H1 (cell line): ENCODE results near the gene SLN. TPM values are rescaled to one million over a fixed set of nuclear protein-coding genes. Genes with fewer than 3 reads are reported as not detected.

Experiments
- GTF2F1 ChIP-seq: IDR thresholded peaks from 2 replicates; pipeline ENCODE4 v1.6.1; 2012; ENCODE audit warnings: low read depth, low read length, improper control_type of control experiment, borderline replicate concordance
- TAF7 ChIP-seq: optimal IDR thresholded peaks from 2 replicates; pipeline ENCODE3; 2011; ENCODE audit warnings: low read depth, mild to moderate bottlenecking, inconsistent platforms, low read length, moderate library complexity, borderline replicate concordance
- polyA plus RNA-seq, 7 experiments: library from polyadenylated mRNA; depleted of rRNA in 3 of 7; stranded (reverse) in 5 of 7; unstranded in 2 of 7; fragments of >200 nt in 5 of 7; fragments of 200-250 nt in 2 of 7; gene quantifications; 1 replicate in 5 of 7; 2 replicates in 1 of 7; 4 replicates in 1 of 7; pipeline versions ENCODE4 v1.2.1 to v1.2.3, GENCODE V29; 2011 to 2013; ENCODE audit warnings: missing spikeins in 2 of 7, mixed read lengths in 2 of 7
- total RNA-seq: library from RNA; stranded (reverse); fragmentation: NEBNext Ultra II Directional; extraction: Animal tissue kit (Norgen Biotek cat#: 25700); gene quantifications from 2 replicates; pipeline ENCODE4 v1.2.1, GENCODE V29; 2021
- TF ChIP-seq, protein P1 (sequence below): fragments of 300-600 bp; sonication (generic); IDR thresholded peaks from 2 replicates; pipeline ENCODE4 v1.7.1; 2012; ENCODE audit warnings: low read length, moderate library complexity, mild to moderate bottlenecking, inconsistent platforms; ENCODE audit not compliant: insufficient replicate concordance
- TF ChIP-seq, protein P2 (sequence below), 3 experiments: IDR thresholded peaks; 1 replicate in 2 of 3; 2 replicates in 1 of 3; pipeline versions ENCODE4 v1.5.1 to v1.6.1; 2011; ENCODE audit warnings: low read length in 3 of 3, mild to moderate bottlenecking in 3 of 3, inconsistent platforms in 2 of 3, low read depth in 1 of 3, moderate library complexity in 1 of 3; ENCODE audit not compliant: insufficient read depth in 1 of 3; ENCODE audit errors: control extremely low read depth in 1 of 3

SLN gene
- total and polyA plus RNA-seq, 2 of the 8 experiments (the other 6 are each of a cell fraction or from before 2014, with no cell fraction given): not detected

DNA sequence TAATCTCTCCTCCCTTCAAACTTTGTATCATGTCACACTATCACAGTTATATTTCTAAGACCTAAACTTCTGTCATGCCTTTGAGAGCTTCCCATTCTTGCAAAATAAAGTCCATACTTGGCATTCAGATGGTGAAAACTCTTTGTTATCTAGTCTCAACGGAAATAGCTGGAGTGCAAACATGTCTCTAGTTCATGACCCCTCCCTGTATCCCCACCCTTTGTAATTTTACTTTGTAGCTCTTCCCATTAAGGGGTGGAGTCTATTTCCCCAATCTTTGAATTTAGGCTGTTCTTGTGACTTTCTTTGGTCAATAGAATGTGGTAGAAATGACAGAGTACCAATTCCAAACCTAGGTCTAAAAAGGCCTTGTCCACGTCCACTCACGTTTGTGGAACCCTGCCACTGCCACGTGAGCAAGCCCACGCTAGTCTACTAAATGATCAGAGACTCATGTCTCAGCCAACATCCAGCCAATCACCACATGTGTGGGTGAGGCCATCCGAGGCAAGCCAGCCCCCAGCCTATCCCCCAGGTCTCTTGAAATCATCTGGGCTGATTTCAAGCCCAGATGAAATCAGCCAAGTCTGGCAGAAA lies 23.4 kb downstream of the SLN start (continued):
- TF ChIP-seq, protein P1, sequence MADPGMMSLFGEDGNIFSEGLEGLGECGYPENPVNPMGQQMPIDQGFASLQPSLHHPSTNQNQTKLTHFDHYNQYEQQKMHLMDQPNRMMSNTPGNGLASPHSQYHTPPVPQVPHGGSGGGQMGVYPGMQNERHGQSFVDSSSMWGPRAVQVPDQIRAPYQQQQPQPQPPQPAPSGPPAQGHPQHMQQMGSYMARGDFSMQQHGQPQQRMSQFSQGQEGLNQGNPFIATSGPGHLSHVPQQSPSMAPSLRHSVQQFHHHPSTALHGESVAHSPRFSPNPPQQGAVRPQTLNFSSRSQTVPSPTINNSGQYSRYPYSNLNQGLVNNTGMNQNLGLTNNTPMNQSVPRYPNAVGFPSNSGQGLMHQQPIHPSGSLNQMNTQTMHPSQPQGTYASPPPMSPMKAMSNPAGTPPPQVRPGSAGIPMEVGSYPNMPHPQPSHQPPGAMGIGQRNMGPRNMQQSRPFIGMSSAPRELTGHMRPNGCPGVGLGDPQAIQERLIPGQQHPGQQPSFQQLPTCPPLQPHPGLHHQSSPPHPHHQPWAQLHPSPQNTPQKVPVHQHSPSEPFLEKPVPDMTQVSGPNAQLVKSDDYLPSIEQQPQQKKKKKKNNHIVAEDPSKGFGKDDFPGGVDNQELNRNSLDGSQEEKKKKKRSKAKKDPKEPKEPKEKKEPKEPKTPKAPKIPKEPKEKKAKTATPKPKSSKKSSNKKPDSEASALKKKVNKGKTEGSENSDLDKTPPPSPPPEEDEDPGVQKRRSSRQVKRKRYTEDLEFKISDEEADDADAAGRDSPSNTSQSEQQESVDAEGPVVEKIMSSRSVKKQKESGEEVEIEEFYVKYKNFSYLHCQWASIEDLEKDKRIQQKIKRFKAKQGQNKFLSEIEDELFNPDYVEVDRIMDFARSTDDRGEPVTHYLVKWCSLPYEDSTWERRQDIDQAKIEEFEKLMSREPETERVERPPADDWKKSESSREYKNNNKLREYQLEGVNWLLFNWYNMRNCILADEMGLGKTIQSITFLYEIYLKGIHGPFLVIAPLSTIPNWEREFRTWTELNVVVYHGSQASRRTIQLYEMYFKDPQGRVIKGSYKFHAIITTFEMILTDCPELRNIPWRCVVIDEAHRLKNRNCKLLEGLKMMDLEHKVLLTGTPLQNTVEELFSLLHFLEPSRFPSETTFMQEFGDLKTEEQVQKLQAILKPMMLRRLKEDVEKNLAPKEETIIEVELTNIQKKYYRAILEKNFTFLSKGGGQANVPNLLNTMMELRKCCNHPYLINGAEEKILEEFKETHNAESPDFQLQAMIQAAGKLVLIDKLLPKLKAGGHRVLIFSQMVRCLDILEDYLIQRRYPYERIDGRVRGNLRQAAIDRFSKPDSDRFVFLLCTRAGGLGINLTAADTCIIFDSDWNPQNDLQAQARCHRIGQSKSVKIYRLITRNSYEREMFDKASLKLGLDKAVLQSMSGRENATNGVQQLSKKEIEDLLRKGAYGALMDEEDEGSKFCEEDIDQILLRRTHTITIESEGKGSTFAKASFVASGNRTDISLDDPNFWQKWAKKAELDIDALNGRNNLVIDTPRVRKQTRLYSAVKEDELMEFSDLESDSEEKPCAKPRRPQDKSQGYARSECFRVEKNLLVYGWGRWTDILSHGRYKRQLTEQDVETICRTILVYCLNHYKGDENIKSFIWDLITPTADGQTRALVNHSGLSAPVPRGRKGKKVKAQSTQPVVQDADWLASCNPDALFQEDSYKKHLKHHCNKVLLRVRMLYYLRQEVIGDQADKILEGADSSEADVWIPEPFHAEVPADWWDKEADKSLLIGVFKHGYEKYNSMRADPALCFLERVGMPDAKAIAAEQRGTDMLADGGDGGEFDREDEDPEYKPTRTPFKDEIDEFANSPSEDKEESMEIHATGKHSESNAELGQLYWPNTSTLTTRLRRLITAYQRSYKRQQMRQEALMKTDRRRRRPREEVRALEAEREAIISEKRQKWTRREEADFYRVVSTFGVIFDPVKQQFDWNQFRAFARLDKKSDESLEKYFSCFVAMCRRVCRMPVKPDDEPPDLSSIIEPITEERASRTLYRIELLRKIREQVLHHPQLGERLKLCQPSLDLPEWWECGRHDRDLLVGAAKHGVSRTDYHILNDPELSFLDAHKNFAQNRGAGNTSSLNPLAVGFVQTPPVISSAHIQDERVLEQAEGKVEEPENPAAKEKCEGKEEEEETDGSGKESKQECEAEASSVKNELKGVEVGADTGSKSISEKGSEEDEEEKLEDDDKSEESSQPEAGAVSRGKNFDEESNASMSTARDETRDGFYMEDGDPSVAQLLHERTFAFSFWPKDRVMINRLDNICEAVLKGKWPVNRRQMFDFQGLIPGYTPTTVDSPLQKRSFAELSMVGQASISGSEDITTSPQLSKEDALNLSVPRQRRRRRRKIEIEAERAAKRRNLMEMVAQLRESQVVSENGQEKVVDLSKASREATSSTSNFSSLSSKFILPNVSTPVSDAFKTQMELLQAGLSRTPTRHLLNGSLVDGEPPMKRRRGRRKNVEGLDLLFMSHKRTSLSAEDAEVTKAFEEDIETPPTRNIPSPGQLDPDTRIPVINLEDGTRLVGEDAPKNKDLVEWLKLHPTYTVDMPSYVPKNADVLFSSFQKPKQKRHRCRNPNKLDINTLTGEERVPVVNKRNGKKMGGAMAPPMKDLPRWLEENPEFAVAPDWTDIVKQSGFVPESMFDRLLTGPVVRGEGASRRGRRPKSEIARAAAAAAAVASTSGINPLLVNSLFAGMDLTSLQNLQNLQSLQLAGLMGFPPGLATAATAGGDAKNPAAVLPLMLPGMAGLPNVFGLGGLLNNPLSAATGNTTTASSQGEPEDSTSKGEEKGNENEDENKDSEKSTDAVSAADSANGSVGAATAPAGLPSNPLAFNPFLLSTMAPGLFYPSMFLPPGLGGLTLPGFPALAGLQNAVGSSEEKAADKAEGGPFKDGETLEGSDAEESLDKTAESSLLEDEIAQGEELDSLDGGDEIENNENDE: no peak
- TF ChIP-seq, protein P2, sequence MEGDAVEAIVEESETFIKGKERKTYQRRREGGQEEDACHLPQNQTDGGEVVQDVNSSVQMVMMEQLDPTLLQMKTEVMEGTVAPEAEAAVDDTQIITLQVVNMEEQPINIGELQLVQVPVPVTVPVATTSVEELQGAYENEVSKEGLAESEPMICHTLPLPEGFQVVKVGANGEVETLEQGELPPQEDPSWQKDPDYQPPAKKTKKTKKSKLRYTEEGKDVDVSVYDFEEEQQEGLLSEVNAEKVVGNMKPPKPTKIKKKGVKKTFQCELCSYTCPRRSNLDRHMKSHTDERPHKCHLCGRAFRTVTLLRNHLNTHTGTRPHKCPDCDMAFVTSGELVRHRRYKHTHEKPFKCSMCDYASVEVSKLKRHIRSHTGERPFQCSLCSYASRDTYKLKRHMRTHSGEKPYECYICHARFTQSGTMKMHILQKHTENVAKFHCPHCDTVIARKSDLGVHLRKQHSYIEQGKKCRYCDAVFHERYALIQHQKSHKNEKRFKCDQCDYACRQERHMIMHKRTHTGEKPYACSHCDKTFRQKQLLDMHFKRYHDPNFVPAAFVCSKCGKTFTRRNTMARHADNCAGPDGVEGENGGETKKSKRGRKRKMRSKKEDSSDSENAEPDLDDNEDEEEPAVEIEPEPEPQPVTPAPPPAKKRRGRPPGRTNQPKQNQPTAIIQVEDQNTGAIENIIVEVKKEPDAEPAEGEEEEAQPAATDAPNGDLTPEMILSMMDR (IDR thresholded peaks at IDR 0.05; ENCODE audit: control extremely low read depth in 1 of 3, insufficient read depth in 1 of 3, low read depth in 1 of 3, low read length in 3 of 3): no peak
- TF ChIP-seq TAF7: no peak
- no peak for TF ChIP-seq GTF2F1
